ENCODE measurements around the gene USB1. TPM values are rescaled to one million over a fixed set of nuclear protein-coding genes. Genes with fewer than 3 reads are reported as not detected.

The USB1 gene
- total and polyA plus RNA-seq, 4 donors: 8.9 to 40.7 (median 28.3) TPM

DNA sequence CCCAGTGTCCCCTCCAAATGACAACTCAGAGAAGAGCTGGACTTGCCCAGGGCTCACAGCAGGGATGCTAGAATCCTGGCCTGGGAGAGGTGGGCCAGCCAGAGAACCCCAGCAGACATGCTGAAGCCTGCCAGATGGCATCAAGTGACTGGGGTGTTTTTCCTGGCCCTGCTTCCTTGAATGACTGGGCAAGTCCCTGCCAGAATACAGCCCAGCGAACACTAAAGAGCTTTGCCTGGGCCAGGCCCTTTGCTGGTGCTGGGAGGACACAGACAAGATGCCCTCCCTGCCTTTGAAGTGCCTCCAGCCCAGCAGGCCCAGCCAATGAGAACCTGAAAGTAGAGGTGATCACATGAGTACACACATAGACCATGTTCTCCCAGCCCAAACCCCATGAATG is 12.3 kb upstream of the USB1 start:
- Histone ChIP-seq H3K27me3 (ENCODE audit: control insufficient read depth in 4 of 4, insufficient read depth in 4 of 4, low read length in 3 of 4) (no peaks in the 10 kb centered on the region), H3K4me3 (ENCODE audit: low read depth in 1 of 3, low read length in 3 of 3) (no peak overlapping the region), H3K36me3 (ENCODE audit: control insufficient read depth in 4 of 4, insufficient read depth in 3 of 4, low read depth in 1 of 4, low read length in 3 of 4) (no peaks in the 10 kb centered on the region), H3K9ac (ENCODE audit: low read depth in 1 of 2, low read length in 2 of 2) (no peak overlapping the region), H3K9me3 (ENCODE audit: control insufficient read depth in 4 of 4, low read length in 3 of 4) (no peaks in the 10 kb centered on the region), H3K27ac (ENCODE audit: low read depth in 1 of 2, low read length in 2 of 2) (no peak overlapping the region), H3K4me1 (ENCODE audit: control insufficient read depth in 4 of 4, insufficient read depth in 4 of 4, low read length in 3 of 4) (peaks cover 0 to 10% (median 6%) of the 10 kb centered on the region in 4 donors)
- WGBS: 84% methylated on average over 1 of the region's 1 CpG
- no peak for DNase-seq (ENCODE audit: low spot score)
- no peak for TF ChIP-seq TAF1 (conservative IDR thresholded peaks at IDR 0.05)
- no peak for TF ChIP-seq GABPA (IDR thresholded peaks at IDR 0.05 in 1 of 2, conservative IDR thresholded peaks at IDR 0.05 in 1 of 2)
- no peak for TF ChIP-seq FOXA1 (IDR thresholded peaks at IDR 0.05)
- TF ChIP-seq, protein P1, sequence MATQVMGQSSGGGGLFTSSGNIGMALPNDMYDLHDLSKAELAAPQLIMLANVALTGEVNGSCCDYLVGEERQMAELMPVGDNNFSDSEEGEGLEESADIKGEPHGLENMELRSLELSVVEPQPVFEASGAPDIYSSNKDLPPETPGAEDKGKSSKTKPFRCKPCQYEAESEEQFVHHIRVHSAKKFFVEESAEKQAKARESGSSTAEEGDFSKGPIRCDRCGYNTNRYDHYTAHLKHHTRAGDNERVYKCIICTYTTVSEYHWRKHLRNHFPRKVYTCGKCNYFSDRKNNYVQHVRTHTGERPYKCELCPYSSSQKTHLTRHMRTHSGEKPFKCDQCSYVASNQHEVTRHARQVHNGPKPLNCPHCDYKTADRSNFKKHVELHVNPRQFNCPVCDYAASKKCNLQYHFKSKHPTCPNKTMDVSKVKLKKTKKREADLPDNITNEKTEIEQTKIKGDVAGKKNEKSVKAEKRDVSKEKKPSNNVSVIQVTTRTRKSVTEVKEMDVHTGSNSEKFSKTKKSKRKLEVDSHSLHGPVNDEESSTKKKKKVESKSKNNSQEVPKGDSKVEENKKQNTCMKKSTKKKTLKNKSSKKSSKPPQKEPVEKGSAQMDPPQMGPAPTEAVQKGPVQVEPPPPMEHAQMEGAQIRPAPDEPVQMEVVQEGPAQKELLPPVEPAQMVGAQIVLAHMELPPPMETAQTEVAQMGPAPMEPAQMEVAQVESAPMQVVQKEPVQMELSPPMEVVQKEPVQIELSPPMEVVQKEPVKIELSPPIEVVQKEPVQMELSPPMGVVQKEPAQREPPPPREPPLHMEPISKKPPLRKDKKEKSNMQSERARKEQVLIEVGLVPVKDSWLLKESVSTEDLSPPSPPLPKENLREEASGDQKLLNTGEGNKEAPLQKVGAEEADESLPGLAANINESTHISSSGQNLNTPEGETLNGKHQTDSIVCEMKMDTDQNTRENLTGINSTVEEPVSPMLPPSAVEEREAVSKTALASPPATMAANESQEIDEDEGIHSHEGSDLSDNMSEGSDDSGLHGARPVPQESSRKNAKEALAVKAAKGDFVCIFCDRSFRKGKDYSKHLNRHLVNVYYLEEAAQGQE (IDR thresholded peaks at IDR 0.05): no peak
- no peak for TF ChIP-seq HNF4A (conservative IDR thresholded peaks at IDR 0.05)
- no peak for TF ChIP-seq YY1 (IDR thresholded peaks at IDR 0.05)
- TF ChIP-seq HNF4G (IDR thresholded peaks at IDR 0.05): no peak
- TF ChIP-seq RXRA (IDR thresholded peaks at IDR 0.05): no peak

DNA sequence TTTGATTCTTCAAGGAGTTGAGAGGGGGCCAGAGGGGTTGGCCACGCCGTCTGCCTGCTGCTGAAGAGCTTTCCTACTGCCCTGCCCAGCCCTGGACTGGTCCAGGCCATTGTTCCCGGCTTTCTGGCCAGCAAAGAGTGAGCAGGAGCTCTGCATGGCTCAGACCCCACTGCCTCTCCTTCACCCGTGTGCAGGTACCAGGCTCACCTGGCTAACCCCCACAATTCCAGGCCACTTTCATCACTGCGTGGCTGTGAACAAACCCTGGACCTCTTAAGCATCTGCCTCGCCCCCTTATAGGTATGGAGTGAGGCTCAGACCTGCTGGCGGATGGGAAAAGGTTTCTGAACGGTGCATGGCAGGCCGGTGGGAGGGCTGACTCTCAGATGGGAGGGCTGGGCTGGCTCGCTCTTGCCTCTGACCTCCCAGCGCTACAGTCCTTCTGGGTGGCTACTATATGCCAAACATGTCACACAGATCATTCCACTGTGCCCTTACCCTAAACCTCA is 9.6 kb upstream of the USB1 start:
- H3K27ac ChIP-seq (ENCODE audit: low read depth in 1 of 2, low read length in 2 of 2): no peak overlapping the region
- no peak for DNase-seq (ENCODE audit: low spot score)

More for the DNA sequence above, 9.6 kb upstream of the USB1 start:
- no peak for TF ChIP-seq HNF4A (conservative IDR thresholded peaks at IDR 0.05)
- no peak for TF ChIP-seq CTCF (IDR thresholded peaks at IDR 0.05; ENCODE audit: low read depth, low read length, missing input control)
- no peak for TF ChIP-seq JUND (IDR thresholded peaks at IDR 0.05)
- TF ChIP-seq ATF3 (IDR thresholded peaks at IDR 0.05): no peak
- no peak for TF ChIP-seq NR2F2 (IDR thresholded peaks at IDR 0.05)
- TF ChIP-seq, protein P1 (IDR thresholded peaks at IDR 0.05): no peak
- TF ChIP-seq, protein P2, sequence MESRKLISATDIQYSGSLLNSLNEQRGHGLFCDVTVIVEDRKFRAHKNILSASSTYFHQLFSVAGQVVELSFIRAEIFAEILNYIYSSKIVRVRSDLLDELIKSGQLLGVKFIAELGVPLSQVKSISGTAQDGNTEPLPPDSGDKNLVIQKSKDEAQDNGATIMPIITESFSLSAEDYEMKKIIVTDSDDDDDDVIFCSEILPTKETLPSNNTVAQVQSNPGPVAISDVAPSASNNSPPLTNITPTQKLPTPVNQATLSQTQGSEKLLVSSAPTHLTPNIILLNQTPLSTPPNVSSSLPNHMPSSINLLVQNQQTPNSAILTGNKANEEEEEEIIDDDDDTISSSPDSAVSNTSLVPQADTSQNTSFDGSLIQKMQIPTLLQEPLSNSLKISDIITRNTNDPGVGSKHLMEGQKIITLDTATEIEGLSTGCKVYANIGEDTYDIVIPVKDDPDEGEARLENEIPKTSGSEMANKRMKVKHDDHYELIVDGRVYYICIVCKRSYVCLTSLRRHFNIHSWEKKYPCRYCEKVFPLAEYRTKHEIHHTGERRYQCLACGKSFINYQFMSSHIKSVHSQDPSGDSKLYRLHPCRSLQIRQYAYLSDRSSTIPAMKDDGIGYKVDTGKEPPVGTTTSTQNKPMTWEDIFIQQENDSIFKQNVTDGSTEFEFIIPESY (IDR thresholded peaks at IDR 0.05): no peak
- TF ChIP-seq FOXA1 (IDR thresholded peaks at IDR 0.05): no peak
- no peak for TF ChIP-seq RAD21 (IDR thresholded peaks at IDR 0.05)
- no peak for TF ChIP-seq FOXA2 (IDR thresholded peaks at IDR 0.05)
- TF ChIP-seq YY1 (IDR thresholded peaks at IDR 0.05): no peak
- TF ChIP-seq HNF4G (IDR thresholded peaks at IDR 0.05): no peak
- TF ChIP-seq TAF1 (conservative IDR thresholded peaks at IDR 0.05): no peak
- no peak for TF ChIP-seq SP1 (IDR thresholded peaks at IDR 0.05)
- Histone ChIP-seq H3K36me3 (ENCODE audit: control insufficient read depth in 4 of 4, insufficient read depth in 3 of 4, low read depth in 1 of 4, low read length in 3 of 4) (peaks cover 0 to 12% (median 4%) of the 10 kb centered on the region in 4 donors), H3K27me3 (ENCODE audit: control insufficient read depth in 4 of 4, insufficient read depth in 4 of 4, low read length in 3 of 4) (no peaks in the 10 kb centered on the region), H3K4me3 (ENCODE audit: low read depth in 1 of 3, low read length in 3 of 3) (no peak overlapping the region), H3K9me3 (ENCODE audit: control insufficient read depth in 4 of 4, low read length in 3 of 4) (no peaks in the 10 kb centered on the region), H3K9ac (ENCODE audit: low read depth in 1 of 2, low read length in 2 of 2) (no peak overlapping the region), H3K4me1 (ENCODE audit: control insufficient read depth in 4 of 4, insufficient read depth in 4 of 4, low read length in 3 of 4) (no peaks in the 10 kb centered on the region)
- 94% methylated on average over 11 of the region's 11 CpGs for WGBS

All from liver (tissue), 9 donors.